ENCODE results near the gene CDH13. TPM values are rescaled to one million over a fixed set of nuclear protein-coding genes. Genes with fewer than 3 reads are reported as not detected.

The CDH13 gene
- total and polyA plus RNA-seq, 9 of the 15 experiments (the other 6 are each of a cell fraction or from before 2014, with no cell fraction given) = 0.03 TPM; not detected in 8

DNA sequence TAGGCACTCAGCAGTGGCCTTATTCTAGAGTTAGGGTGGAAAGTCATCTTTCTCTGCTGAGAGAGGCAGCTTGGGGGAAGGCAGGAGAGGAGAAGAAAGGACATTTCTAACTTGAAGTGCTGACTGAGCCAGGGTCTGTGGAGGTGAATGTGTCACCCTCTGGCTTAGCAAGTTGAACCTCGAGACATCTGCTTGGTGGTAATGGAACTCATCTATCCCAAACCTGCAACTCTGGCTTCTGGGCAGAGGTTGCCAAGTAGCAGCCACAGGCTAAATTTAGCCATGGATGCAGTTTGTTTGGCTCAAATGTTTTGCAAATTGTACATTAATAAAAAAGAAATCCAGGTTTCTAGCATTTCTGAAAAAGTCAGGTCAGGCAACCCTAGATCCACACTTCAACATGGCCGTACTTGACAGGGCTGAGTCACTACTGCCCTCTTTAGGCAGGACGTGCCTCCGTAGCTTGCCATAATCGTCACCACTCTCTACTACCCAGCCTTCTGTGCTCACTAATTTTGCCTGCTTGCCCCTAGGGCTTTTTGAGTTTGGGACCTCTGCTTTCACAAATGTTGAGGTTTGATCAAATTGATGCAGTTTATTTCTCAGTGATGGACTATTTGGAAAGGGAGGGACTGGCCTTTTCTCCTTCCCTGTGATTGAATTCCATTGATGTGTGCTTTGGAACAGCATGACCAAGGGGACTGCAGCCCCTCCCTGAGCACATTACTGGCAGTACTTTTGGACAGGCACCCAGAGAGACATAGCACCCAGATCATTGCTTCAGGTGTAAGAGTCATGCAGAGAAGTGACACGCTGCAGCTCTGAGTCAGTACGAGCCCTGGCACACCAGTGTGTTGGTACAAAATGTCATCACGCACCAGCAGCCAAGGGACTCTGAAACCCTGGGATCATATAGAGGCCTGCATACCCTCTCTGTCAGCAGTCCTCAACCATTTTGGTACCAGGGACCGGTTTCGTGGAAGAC, 5.2 kb downstream of the CDH13 start:
- WGBS (ENCODE audit: insufficient coverage, low coverage, missing lambda C conversion rate) = 1% methylated on average over 10 of the region's 10 CpGs
- FAIRE-seq (no peak), ATAC-seq (peak; percentile 67; the same call in 1 of the 3 replicates), DNase-seq (ENCODE audit: extremely low read depth in 1 of 4, low spot score in 3 of 4) (peak; percentile 16 to 39 (median 24))
- in situ Hi-C loops (cut with MboI) = no loop called here
- ChIA-PET POLR2A (no interaction called here), CTCF (ENCODE audit: low intra/inter-chr PET ratio) (no interaction called here)
- H3K27me3 ChIP-seq (ENCODE audit: control insufficient read depth in 2 of 2, insufficient read depth in 2 of 2, low read length in 2 of 2) = peaks cover 3 to 8% of the 10 kb centered on the region in 2 experiments; a peak in 2 of 5 replicates
- H3K4me2 ChIP-seq (ENCODE audit: insufficient read depth, low read length) = no peak overlapping the region
- TF ChIP-seq CGGBP1 (CRISPR knock-in tag; IDR thresholded peaks at IDR 0.05) (no peak), CTCF (IDR thresholded peaks at IDR 0.05 in 2 of 3, conservative IDR thresholded peaks at IDR 0.05 in 1 of 3; ENCODE audit: insufficient read depth in 2 of 3, low read depth in 1 of 3, low read length in 3 of 3) (peak; percentile 22 to 35 (median 30); a peak in 3 of 6 replicates), TAF9B (IDR thresholded peaks at IDR 0.05; ENCODE audit: partially characterized antibody) (no peak)
- no peaks in the 10 kb centered on the region for H3K4me1 ChIP-seq (replicated peaks in 1 of 2; ENCODE audit: control insufficient read depth in 2 of 2, insufficient read depth in 2 of 2, low read length in 2 of 2)
- H3K79me2 ChIP-seq (ENCODE audit: control insufficient read depth, insufficient read depth, low read length) = no peaks in the 10 kb centered on the region
- H3K9me1 ChIP-seq (ENCODE audit: control insufficient read depth, insufficient read depth, low read length) = no peaks in the 10 kb centered on the region
- H3K27ac ChIP-seq (ENCODE audit: extremely low read depth, low read depth, low read length) = no peak overlapping the region
- no peak overlapping the region for H2AFZ ChIP-seq (ENCODE audit: low read depth, low read length)
- BruUV-seq (replicated peaks) = no TSS peak
- H3K36me3 ChIP-seq (ENCODE audit: control insufficient read depth, insufficient read depth, low read length) = no peaks in the 10 kb centered on the region
- no peak overlapping the region for H3K4me3 ChIP-seq
- H3K9ac ChIP-seq (ENCODE audit: insufficient read depth in 1 of 2, low read depth in 2 of 2, low read length in 2 of 2) = no peak overlapping the region
- H4K20me1 ChIP-seq (replicated peaks; ENCODE audit: control insufficient read depth, insufficient read depth, low read length) = no peaks in the 10 kb centered on the region
- intact Hi-C loops (cut with micrococcal nuclease) = no loop called here
- H3K9me3 ChIP-seq (replicated peaks; ENCODE audit: control insufficient read depth, insufficient read depth, low read depth, low read length) = no peaks in the 10 kb centered on the region

Data from K562 (cell line).